HG03135 (cell line): ENCODE measurements around the gene SPRED2.

Experiments used
- ATAC-seq: cut with Tn5 transposase; IDR thresholded peaks from one replicate; pipeline ENCODE4 v1.9.1; 2021; ENCODE audit warnings: mild to moderate bottlenecking, moderate library complexity; ENCODE audit not compliant: unreplicated experiment

Gene SPRED2

GRCh38 chr2:65369980-65370379 lies 62.4 kb downstream of the SPRED2 start:
- ATAC-seq, result no peak

- ATAC-seq, result no peak
These were observed 62.8 kb downstream of the SPRED2 start for GRCh38 chr2:65369574-65369973.

- no peak for ATAC-seq
These were observed 63.9 kb downstream of the SPRED2 start for GRCh38 chr2:65368468-65368867.

GRCh38 chr2:65367524-65367923 lies 64.9 kb downstream of the SPRED2 start:
- ATAC-seq, result no peak

- no peak for ATAC-seq
These were observed 65.7 kb downstream of the SPRED2 start for GRCh38 chr2:65366595-65367125.

- ATAC-seq, result no peak
These were observed 67.2 kb downstream of the SPRED2 start for GRCh38 chr2:65364986-65365733.

GRCh38 chr2:65363879-65364666 lies 68.3 kb downstream of the SPRED2 start:
- ATAC-seq, result no peak

- no peak for ATAC-seq
These were observed 70.8 kb downstream of the SPRED2 start for GRCh38 chr2:65361623-65362022.

GRCh38 chr2:65360441-65360840 lies 72.0 kb downstream of the SPRED2 start:
- no peak for ATAC-seq

GRCh38 chr2:65358678-65359400 lies 73.6 kb downstream of the SPRED2 start:
- ATAC-seq, result no peak

- peak; percentile 90 for ATAC-seq
These were observed 74.5 kb downstream of the SPRED2 start for GRCh38 chr2:65357959-65358294.

GRCh38 chr2:65357095-65357958 lies 75.1 kb downstream of the SPRED2 start:
- ATAC-seq, result peak; percentile 55

GRCh38 chr2:65355186-65355831 lies 77.1 kb downstream of the SPRED2 start:
- ATAC-seq, result no peak

GRCh38 chr2:65354773-65355172 lies 77.6 kb downstream of the SPRED2 start:
- no peak for ATAC-seq

- no peak for ATAC-seq
These were observed 78.5 kb downstream of the SPRED2 start for GRCh38 chr2:65353927-65354326.

GRCh38 chr2:65353046-65353445 lies 79.4 kb downstream of the SPRED2 start:
- no peak for ATAC-seq

GRCh38 chr2:65351948-65352595 lies 80.3 kb downstream of the SPRED2 start:
- ATAC-seq, result no peak

GRCh38 chr2:65351234-65351947 lies 81.0 kb downstream of the SPRED2 start:
- ATAC-seq, result no peak

GRCh38 chr2:65350651-65351056 lies 81.7 kb downstream of the SPRED2 start:
- no peak for ATAC-seq
